ENCODE measurements around the gene CTDSPL2.

- TF ChIP-seq EZH2 (IDR thresholded peaks at IDR 0.05; ENCODE audit: borderline replicate concordance, low read depth, low read length, severe bottlenecking) (no peak), CTCF (IDR thresholded peaks at IDR 0.05; ENCODE audit: extremely low read depth in 1 of 2, insufficient read depth in 1 of 2, low read depth in 1 of 2, low read length in 2 of 2) (peak; percentile 20 to 56), POLR2A (IDR thresholded peaks at IDR 0.05; ENCODE audit: low read depth, low read length) (peak; percentile 92), POLR2AphosphoS5 (IDR thresholded peaks at IDR 0.05; ENCODE audit: insufficient read depth, low read depth, low read length) (peak; percentile 55), MAX (IDR thresholded peaks at IDR 0.05; ENCODE audit: insufficient read depth, insufficient read length) (no peak), JUN (IDR thresholded peaks at IDR 0.05; ENCODE audit: borderline replicate concordance, insufficient read depth, insufficient read length, low read depth) (no peak), FOS (IDR thresholded peaks at IDR 0.05; ENCODE audit: borderline replicate concordance, insufficient read depth, low read length) (no peak), MYC (IDR thresholded peaks at IDR 0.05; ENCODE audit: low read depth, low read length) (no peak)
Observed at GRCh38 chr15:44536302-44536961, 109.0 kb downstream of the CTDSPL2 start.
